ENCODE data around the gene STAT2. TPM values are rescaled to one million over a fixed set of nuclear protein-coding genes. Genes with fewer than 3 reads are reported as not detected.

STAT2 gene
- total and polyA plus RNA-seq, 2 of the 13 experiments (the other 11 are each of a cell fraction or from before 2014, with no cell fraction given), result 43.5 to 84.6 TPM

DNA sequence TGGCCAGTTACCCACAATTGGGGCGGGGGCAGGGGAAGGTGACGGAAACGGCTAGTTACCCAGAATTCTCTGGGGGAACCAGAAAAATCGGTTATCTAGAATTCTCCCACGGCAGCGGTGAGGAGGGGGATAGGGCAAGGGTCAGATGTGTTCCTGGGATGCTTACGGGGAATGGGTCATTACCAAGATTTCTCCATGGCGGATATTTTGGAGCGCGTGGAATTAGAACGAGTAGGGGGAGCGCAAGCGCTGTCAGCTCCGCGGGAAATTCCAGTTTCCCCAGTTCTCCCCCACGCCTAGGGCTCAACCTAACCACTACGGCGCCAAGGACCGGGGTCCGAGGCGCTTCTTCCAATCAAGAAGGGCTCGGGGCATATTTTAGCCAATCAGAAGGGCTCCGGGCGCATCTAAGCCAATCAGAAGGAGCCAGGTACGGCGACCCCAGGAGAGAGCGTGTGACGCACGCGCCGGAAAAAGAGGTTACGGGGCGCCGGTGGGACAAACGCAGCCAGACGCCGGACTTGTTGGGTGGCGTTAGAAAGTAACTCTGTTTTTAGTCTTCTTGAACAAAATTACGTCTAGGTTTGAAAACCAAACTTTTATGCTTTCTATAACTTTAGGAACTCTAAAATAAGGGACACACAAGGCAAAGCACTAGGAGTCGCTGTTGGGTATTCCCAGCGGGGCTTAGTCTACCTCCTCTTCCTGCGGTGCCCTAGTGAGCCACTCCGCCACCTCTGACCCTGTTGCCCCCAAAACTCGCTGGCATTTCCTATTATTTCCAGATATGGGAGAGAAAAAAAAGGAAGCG is 26.0 kb downstream of the STAT2 start, which contains the start of gene PAN2:
Gene PAN2 (minus strand): TSS at position 322 of the 811 bp plus-strand sequence. CDS start 906 bp downstream, outside the sequence.
- Histone ChIP-seq H4K20me1 (ENCODE audit: insufficient read depth, low read length) (no peaks in the 10 kb centered on the region), H3K4me1 (ENCODE audit: insufficient read depth, low read length) (peaks cover 48% of the 10 kb centered on the region), H3K9me3 (ENCODE audit: low read length) (no peaks in the 10 kb centered on the region), H3K27me3 (ENCODE audit: control insufficient read depth in 1 of 2, insufficient read depth in 2 of 2, low read length in 2 of 2) (no peaks in the 10 kb centered on the region; a peak in 1 of 5 replicates), H3K27ac (ENCODE audit: extremely low read length, insufficient read depth, low read length) (peak within 1 kb of the TSS; percentile 88), H3K36me3 (replicated peaks in 1 of 2; ENCODE audit: control insufficient read depth in 1 of 2, insufficient read depth in 2 of 2, low read length in 2 of 2) (no peaks in the 10 kb centered on the region), H3K9ac (ENCODE audit: insufficient read depth, low read depth, low read length) (peak within 1 kb of the TSS; percentile 83), H3K79me2 (ENCODE audit: insufficient read depth, low read length) (no peaks in the 10 kb centered on the region), H2AFZ (ENCODE audit: low read length) (peak within 1 kb of the TSS; percentile 49), H3K4me3 (replicated peaks in 1 of 3; ENCODE audit: insufficient read depth in 1 of 3, low read depth in 2 of 3, low read length in 3 of 3) (peak within 1 kb of the TSS; percentile 60 to 74 (median 71)), H3K4me2 (ENCODE audit: low read depth, low read length) (peak within 1 kb of the TSS; percentile 88)
- BruUV-seq (replicated peaks), result no TSS peak
- ChIA-PET CTCF (ENCODE audit: low intra/inter-chr PET ratio, low total read pairs) (interaction anchor here (2.0 kb wide), 1 partner anchor 130 kb away, joined by 5 read pairs; no protein-coding TSS in a partner anchor), POLR2A (interaction anchor here (0.7 to 4.7 kb wide), 22 partner anchors 9 to 778 kb away, joined by 3 to 81 read pairs (median 4); partner anchors contain the start of genes APOF, CNPY2, COQ10A and ESYT1)
- under 1% methylated on average over 26 of the region's 45 CpGs for WGBS (ENCODE audit: low lambda C conversion rate)
- ATAC-seq (peak; percentile 99), DNase-seq (ENCODE audit: low spot score) (peak; percentile 96), FAIRE-seq (peak; percentile 67)
- intact Hi-C loops (cut with micrococcal nuclease; ENCODE audit: unreplicated experiment) (loop anchor here (1.0 kb wide), 1 partner anchor 130 kb away; no protein-coding TSS in a partner anchor), in situ Hi-C loops (cut with HindIII; ENCODE audit: extremely low pct_ligation_motif_present, low pct_unique_long_range_greater_than_20kb) (no loop called here)
- TF ChIP-seq SP4 (CRISPR knock-in tag; IDR thresholded peaks at IDR 0.05) (0 out of 2 replicates have a peak, but pooled peaks have one; percentile 13), NR2F6 (IDR thresholded peaks at IDR 0.05) (peak; percentile 37), NR2F6 (CRISPR knock-in tag; IDR thresholded peaks at IDR 0.05) (peak; percentile 41), ETV6 (CRISPR knock-in tag; conservative IDR thresholded peaks at IDR 0.05) (0 out of 2 replicates have a peak, but pooled peaks have one; percentile 17), FOXO1 (CRISPR knock-in tag; IDR thresholded peaks at IDR 0.05) (no peak), POLR2AphosphoS5 (IDR thresholded peaks at IDR 0.05; ENCODE audit: low read depth, low read length) (peak; percentile 87), DR1 (CRISPR knock-in tag; IDR thresholded peaks at IDR 0.05) (0 out of 2 replicates have a peak, but pooled peaks have one; percentile 12), MYC (CRISPR knock-in tag; IDR thresholded peaks at IDR 0.05; ENCODE audit: borderline replicate concordance) (peak; percentile 45; the same call in 1 of the 2 replicates), ZNF468 (CRISPR knock-in tag; IDR thresholded peaks at IDR 0.05) (no peak), ESRRA (CRISPR knock-in tag; IDR thresholded peaks at IDR 0.05; ENCODE audit: low read depth) (0 out of 2 replicates have a peak, but pooled peaks have one; percentile 25), NR2C2 (CRISPR knock-in tag; IDR thresholded peaks at IDR 0.05; ENCODE audit: borderline replicate concordance) (peak; percentile 92), ZNF772 (CRISPR knock-in tag; IDR thresholded peaks at IDR 0.05) (peak; percentile 25; the same call in 1 of the 2 replicates), ZNF160 (CRISPR knock-in tag; IDR thresholded peaks at IDR 0.05) (peak; percentile 21; the same call in 1 of the 2 replicates), ATF6 (CRISPR knock-in tag; conservative IDR thresholded peaks at IDR 0.05) (peak; percentile 67; the same call in 1 of the 2 replicates), PRPF4 (IDR thresholded peaks at IDR 0.05; ENCODE audit: low read depth, low read length, poor library complexity, severe bottlenecking) (no peak), PPARG (CRISPR knock-in tag; conservative IDR thresholded peaks at IDR 0.05) (peak; percentile 33; the same call in 1 of the 2 replicates)
- TF ChIP-seq, protein P1, sequence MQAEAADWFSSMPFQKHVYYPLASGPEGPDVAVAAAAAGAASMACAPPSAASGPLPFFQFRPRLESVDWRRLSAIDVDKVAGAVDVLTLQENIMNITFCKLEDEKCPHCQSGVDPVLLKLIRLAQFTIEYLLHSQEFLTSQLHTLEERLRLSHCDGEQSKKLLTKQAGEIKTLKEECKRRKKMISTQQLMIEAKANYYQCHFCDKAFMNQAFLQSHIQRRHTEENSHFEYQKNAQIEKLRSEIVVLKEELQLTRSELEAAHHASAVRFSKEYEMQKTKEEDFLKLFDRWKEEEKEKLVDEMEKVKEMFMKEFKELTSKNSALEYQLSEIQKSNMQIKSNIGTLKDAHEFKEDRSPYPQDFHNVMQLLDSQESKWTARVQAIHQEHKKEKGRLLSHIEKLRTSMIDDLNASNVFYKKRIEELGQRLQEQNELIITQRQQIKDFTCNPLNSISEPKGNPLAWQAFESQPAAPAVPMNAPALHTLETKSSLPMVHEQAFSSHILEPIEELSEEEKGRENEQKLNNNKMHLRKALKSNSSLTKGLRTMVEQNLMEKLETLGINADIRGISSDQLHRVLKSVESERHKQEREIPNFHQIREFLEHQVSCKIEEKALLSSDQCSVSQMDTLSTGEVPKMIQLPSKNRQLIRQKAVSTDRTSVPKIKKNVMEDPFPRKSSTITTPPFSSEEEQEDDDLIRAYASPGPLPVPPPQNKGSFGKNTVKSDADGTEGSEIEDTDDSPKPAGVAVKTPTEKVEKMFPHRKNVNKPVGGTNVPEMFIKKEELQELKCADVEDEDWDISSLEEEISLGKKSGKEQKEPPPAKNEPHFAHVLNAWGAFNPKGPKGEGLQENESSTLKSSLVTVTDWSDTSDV (CRISPR knock-in tag; IDR thresholded peaks at IDR 0.05), result 0 out of 2 replicates have a peak, but pooled peaks have one; percentile 56
- TF ChIP-seq, protein P2, sequence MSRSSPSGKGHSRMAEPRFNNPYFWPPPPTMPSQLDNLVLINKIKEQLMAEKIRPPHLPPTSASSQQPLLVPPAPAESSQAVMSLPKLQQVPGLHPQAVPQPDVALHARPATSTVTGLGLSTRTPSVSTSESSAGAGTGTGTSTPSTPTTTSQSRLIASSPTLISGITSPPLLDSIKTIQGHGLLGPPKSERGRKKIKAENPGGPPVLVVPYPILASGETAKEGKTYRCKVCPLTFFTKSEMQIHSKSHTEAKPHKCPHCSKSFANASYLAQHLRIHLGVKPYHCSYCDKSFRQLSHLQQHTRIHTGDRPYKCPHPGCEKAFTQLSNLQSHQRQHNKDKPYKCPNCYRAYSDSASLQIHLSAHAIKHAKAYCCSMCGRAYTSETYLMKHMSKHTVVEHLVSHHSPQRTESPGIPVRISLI (CRISPR knock-in tag; IDR thresholded peaks at IDR 0.05; ENCODE audit: borderline replicate concordance), result no peak
